ENCODE data around the gene HOXA5. TPM values are rescaled to one million over a fixed set of nuclear protein-coding genes. Genes with fewer than 3 reads are reported as not detected.

The HOXA5 gene
- total RNA-seq, 1 donor from 2014 or later = not detected

- Mint-ChIP-seq H3K4me1 (ENCODE audit: low read depth, unreplicated experiment) (peaks cover 2% of the 10 kb centered on the region), H3K27me3 (ENCODE audit: unreplicated experiment) (peaks cover 41% of the 10 kb centered on the region), H3K9me3 (ENCODE audit: unreplicated experiment) (peaks cover 21% of the 10 kb centered on the region), H3K4me3 (ENCODE audit: unreplicated experiment) (no peak overlapping the region), H3K27ac (ENCODE audit: unreplicated experiment) (no peak overlapping the region), H3K36me3 (ENCODE audit: unreplicated experiment) (peaks cover 6% of the 10 kb centered on the region)
- no peak for TF ChIP-seq CTCF (IDR thresholded peaks at IDR 0.05; ENCODE audit: partially characterized antibody, unreplicated experiment)
- DNase-seq = peak; percentile 17
These were observed 20.0 kb upstream of the HOXA5 start for GRCh38 chr7:27163288-27164044.

GRCh38 chr7:27162561-27163287, 19.2 kb upstream of the HOXA5 start:
- Mint-ChIP-seq H3K4me1 (ENCODE audit: low read depth, unreplicated experiment) (peaks cover 2% of the 10 kb centered on the region), H3K27me3 (ENCODE audit: unreplicated experiment) (peaks cover 41% of the 10 kb centered on the region), H3K36me3 (ENCODE audit: unreplicated experiment) (peaks cover 10% of the 10 kb centered on the region), H3K9me3 (ENCODE audit: unreplicated experiment) (peaks cover 21% of the 10 kb centered on the region), H3K27ac (ENCODE audit: unreplicated experiment) (no peak overlapping the region), H3K4me3 (ENCODE audit: unreplicated experiment) (no peak overlapping the region)
- DNase-seq = no peak
- no peak for TF ChIP-seq CTCF (IDR thresholded peaks at IDR 0.05; ENCODE audit: partially characterized antibody, unreplicated experiment)

GRCh38 chr7:27161721-27162560, 18.5 kb upstream of the HOXA5 start:
- DNase-seq = peak; percentile 29
- H3K27ac Mint-ChIP-seq (ENCODE audit: unreplicated experiment) = no peak overlapping the region
- peaks cover 44% of the 10 kb centered on the region for H3K27me3 Mint-ChIP-seq (ENCODE audit: unreplicated experiment)
- H3K36me3 Mint-ChIP-seq (ENCODE audit: unreplicated experiment) = peaks cover 10% of the 10 kb centered on the region
- H3K4me3 Mint-ChIP-seq (ENCODE audit: unreplicated experiment) = no peak overlapping the region
- peaks cover 18% of the 10 kb centered on the region for H3K9me3 Mint-ChIP-seq (ENCODE audit: unreplicated experiment)
- peaks cover 2% of the 10 kb centered on the region for H3K4me1 Mint-ChIP-seq (ENCODE audit: low read depth, unreplicated experiment)
- no peak for TF ChIP-seq CTCF (IDR thresholded peaks at IDR 0.05; ENCODE audit: partially characterized antibody, unreplicated experiment)

GRCh38 chr7:27161214-27161720, 17.8 kb upstream of the HOXA5 start:
- H3K27ac Mint-ChIP-seq (ENCODE audit: unreplicated experiment) = no peak overlapping the region
- H3K4me1 Mint-ChIP-seq (ENCODE audit: low read depth, unreplicated experiment) = peaks cover 4% of the 10 kb centered on the region
- peak; percentile 49 for TF ChIP-seq CTCF (IDR thresholded peaks at IDR 0.05; ENCODE audit: partially characterized antibody, unreplicated experiment)
- peaks cover 18% of the 10 kb centered on the region for H3K9me3 Mint-ChIP-seq (ENCODE audit: unreplicated experiment)
- peak; percentile 6 for DNase-seq
- peaks cover 46% of the 10 kb centered on the region for H3K27me3 Mint-ChIP-seq (ENCODE audit: unreplicated experiment)
- H3K4me3 Mint-ChIP-seq (ENCODE audit: unreplicated experiment) = peak overlapping the region; percentile 46
- H3K36me3 Mint-ChIP-seq (ENCODE audit: unreplicated experiment) = peaks cover 10% of the 10 kb centered on the region

All from glutamatergic neuron (in vitro differentiated cells).